ENCODE measurements around the gene ABCD1.
"Not testable (repeated sequence)": the region's sequence is repeated elsewhere in the genome, so short reads cannot be mapped to it uniquely, and the experiment has no call there.

The ABCD1 gene

DNA sequence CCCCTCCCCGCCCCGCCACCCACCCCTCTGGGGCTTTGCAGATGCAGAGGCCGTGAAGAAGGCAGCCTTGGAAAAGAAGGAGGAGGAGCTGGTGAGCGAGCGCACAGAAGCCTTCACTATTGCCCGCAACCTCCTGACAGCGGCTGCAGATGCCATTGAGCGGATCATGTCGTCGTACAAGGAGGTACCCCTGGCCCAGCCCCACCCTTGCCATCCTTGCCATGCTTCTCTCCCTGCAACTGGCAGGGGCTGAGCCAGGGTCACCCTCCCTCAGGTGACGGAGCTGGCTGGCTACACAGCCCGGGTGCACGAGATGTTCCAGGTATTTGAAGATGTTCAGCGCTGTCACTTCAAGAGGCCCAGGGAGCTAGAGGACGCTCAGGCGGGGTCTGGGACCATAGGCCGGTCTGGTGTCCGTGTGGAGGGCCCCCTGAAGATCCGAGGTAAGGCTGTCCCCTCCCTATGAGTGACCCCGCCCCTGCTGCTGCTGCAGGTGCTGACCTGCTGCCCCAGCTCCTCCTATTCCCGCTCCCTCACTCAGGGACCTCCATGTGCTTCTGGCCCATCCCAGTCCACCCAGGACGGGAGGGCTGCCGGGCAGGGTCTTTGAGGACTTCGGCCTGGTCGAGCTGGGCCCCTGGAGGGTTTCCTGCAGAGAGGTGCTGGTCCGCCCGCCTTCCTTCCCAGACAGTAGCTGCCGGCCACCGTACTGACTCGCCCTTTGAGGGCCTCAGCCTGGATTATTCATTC lies 11.6 kb downstream of the ABCD1 start:
- in situ Hi-C loops (cut with HindIII; ENCODE audit: low pct_unique_long_range_greater_than_20kb, low sequenced_read_pairs) = no loop called here
- DNase-seq (ENCODE audit: low read depth in 1 of 2, low spot score in 1 of 2) = no peak
- TF ChIP-seq JUND (IDR thresholded peaks at IDR 0.05; ENCODE audit: low read depth) = no peak

DNA sequence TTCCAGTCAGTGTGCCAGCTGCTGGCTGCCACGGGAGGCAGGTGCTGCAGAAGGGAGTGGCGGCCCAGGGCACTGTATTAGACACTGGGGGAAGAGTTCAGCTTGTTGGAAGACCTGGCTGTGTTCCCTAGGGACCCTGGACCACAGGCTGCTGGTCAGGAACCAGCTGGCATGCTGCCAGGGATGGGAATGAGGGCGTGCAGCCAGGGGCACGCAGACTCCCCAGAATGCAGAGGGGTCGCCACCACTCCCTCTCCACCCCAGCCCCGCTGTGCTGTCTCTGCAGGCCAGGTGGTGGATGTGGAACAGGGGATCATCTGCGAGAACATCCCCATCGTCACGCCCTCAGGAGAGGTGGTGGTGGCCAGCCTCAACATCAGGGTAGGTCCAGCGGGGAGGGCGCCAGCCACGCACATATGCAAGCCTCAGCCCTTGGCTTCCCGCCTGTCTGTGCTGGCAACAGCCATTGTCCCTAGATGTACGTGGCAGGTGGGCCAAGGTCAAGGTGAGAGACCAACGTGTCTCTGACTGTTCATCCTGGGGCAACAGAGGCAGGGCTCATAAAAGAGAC lies 12.3 kb downstream of the ABCD1 start:
- TF ChIP-seq JUND (IDR thresholded peaks at IDR 0.05; ENCODE audit: low read depth) = no peak
- in situ Hi-C loops (cut with HindIII; ENCODE audit: low pct_unique_long_range_greater_than_20kb, low sequenced_read_pairs) = no loop called here
- DNase-seq (ENCODE audit: low read depth in 1 of 2, low spot score in 1 of 2) = no peak

DNA sequence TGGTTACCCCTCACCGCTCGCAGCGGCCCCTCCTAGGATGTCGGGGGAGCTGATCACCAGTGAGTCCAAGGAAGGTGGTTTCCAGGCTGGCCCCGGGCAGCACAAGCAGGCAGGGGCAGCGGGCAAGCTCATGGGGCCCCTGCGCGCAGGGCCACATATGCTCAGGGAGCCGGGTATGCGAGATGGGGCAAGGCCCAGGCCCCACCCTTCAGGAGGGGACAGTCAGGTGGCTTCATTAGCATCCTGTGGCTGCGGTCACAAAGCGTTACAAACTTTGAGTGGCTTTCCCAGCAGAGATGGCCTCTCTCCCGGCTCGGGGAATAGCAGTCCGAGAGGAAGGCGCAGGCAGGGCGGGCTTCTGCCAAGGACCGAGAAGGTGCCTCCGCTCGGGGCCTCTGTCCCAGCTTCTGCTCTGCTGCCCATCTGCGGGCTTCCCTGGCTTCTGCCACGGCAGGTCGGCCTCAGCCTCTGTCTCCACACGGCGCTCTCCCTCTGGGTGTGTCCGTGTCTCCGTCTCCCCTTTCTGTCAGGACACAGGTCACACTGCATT lies 13.5 kb downstream of the ABCD1 start:
- TF ChIP-seq JUND (IDR thresholded peaks at IDR 0.05; ENCODE audit: low read depth) = no peak
- in situ Hi-C loops (cut with HindIII; ENCODE audit: low pct_unique_long_range_greater_than_20kb, low sequenced_read_pairs) = no loop called here
- DNase-seq (ENCODE audit: low read depth in 1 of 2, low spot score in 1 of 2) = no peak

DNA sequence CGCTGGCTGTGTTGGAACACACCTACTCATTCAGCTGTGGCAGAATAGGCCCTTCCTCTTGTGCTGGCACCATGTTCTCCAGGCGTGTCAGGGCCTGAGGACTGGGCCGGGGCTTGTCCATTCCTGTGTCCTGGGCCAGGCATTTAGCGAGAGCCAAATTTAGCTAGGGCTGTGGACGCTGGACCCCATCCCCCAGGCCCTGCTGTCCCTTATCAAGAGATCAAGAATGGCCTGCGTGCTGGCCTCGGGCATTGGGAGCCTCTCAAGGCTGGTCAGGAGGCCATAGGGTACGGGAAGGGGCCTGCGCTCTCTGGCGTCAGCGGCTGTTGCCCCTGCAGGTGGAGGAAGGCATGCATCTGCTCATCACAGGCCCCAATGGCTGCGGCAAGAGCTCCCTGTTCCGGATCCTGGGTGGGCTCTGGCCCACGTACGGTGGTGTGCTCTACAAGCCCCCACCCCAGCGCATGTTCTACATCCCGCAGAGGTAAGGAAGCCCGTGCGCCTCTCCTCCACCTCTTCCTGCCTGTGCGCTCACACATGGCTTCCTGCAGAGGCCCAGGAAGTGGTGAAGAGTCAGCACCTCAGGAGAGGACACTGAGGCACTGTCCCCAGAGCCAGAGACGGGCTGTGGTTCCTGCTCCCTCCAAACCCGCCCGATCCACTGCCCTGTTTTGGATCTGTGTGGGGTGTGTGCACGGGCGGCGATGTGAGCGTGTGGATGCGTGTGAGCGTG lies 15.3 kb downstream of the ABCD1 start:
- in situ Hi-C loops (cut with HindIII; ENCODE audit: low pct_unique_long_range_greater_than_20kb, low sequenced_read_pairs) = no loop called here
- no peak for DNase-seq (ENCODE audit: low read depth in 1 of 2, low spot score in 1 of 2)
- no peak for TF ChIP-seq JUND (IDR thresholded peaks at IDR 0.05; ENCODE audit: low read depth)

DNA sequence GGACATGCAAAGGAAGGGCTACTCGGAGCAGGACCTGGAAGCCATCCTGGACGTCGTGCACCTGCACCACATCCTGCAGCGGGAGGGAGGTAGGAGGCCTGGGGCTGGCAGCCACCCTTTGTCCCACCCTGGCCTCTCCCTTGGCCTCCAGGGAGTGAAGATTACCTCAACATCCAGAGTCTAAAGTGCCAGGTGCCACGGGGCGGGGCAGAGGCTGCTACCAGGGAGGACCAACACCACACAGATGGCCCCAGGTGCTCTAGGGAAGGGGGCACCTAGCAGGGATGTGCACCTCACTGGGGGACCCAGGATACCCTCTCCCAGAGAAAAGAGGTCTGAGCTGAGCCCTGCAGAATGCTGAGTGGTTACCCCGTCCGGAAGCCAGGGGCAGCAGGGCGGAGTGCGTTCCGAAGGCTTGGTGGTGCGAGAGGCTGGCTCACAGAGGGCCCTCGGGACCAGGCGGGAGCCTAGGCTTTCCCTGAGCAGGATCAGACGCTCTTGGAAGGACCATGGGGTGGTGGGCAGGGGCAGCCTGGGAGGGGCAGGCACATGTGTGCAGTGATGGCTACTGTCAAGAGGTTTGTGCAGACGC lies 16.1 kb downstream of the ABCD1 start:
- in situ Hi-C loops (cut with HindIII; ENCODE audit: low pct_unique_long_range_greater_than_20kb, low sequenced_read_pairs) = no loop called here
- DNase-seq (ENCODE audit: low read depth in 1 of 2, low spot score in 1 of 2) = no peak
- no peak for TF ChIP-seq JUND (IDR thresholded peaks at IDR 0.05; ENCODE audit: low read depth)

DNA sequence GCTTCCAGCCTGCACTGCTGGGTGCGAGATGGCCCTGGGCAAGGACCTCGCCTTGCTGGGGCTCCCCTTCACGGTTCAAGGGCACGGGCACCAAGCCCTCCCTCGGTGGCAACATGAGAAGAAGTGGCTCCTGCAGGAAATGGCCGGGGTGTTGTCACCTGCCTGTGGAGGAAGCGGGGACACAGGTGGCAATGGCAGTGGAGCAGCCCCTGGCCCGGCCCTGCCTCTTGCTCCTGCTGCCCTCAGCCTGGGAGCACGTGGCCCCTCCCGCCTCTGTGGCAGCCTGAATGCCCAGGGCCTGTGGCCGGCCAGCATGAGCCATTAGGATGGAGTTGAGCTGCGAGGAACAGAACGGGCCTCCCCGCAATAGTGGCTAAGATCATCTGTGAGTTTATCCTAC lies 16.8 kb downstream of the ABCD1 start:
- no peak for DNase-seq (ENCODE audit: low read depth in 1 of 2, low spot score in 1 of 2)
- no peak for TF ChIP-seq JUND (IDR thresholded peaks at IDR 0.05; ENCODE audit: low read depth)
- in situ Hi-C loops (cut with HindIII; ENCODE audit: low pct_unique_long_range_greater_than_20kb, low sequenced_read_pairs) = no loop called here

DNA sequence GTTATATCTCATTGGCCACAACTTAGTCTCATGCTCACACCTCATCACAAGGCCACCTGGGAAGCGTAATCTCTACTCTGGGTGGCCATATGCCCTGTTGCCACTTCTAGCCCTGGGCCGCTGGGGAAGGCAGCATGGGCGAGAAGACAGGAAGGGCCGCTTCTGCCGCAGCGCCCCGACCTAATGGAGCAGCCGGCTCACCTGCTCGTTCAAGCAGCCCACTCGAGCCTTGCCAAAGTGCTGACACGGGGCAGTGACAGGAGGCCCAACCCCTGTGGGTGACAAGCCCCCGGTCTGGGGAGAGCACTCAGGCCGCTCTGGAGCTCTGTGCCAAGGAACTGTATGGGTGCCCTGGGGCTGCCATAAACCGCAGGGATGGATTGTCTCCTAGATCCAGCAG lies 17.5 kb downstream of the ABCD1 start:
- DNase-seq (ENCODE audit: low read depth in 1 of 2, low spot score in 1 of 2); in situ Hi-C loops (cut with HindIII; ENCODE audit: low pct_unique_long_range_greater_than_20kb, low sequenced_read_pairs): not testable (repeated sequence)

DNA sequence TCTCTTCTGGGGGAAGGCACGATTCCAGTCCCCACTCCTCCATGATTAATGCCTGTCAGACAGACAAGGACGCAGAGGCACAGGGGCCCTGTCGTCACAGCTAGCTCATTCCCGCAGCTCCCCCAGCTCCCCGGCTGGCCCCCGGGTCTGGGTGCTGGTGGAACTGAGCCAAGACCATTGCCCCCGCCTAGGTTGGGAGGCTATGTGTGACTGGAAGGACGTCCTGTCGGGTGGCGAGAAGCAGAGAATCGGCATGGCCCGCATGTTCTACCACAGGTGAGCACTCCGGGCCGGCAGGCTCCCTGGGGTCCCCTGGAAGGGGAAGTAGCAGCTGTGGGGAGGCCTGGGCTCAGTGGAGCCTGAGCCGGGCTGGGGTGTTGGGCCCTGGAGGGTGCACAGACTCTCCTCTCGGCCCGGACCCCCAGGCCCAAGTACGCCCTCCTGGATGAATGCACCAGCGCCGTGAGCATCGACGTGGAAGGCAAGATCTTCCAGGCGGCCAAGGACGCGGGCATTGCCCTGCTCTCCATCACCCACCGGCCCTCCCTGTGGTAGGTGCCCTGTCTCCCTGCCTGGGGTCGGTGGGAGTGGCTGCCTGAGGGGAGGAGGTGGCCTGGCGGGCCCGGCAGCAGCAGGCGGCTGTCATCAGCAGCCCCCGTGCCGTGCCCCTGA lies 18.3 kb downstream of the ABCD1 start:
- DNase-seq (ENCODE audit: low read depth in 1 of 2, low spot score in 1 of 2); in situ Hi-C loops (cut with HindIII; ENCODE audit: low pct_unique_long_range_greater_than_20kb, low sequenced_read_pairs): not testable (repeated sequence)

DNA sequence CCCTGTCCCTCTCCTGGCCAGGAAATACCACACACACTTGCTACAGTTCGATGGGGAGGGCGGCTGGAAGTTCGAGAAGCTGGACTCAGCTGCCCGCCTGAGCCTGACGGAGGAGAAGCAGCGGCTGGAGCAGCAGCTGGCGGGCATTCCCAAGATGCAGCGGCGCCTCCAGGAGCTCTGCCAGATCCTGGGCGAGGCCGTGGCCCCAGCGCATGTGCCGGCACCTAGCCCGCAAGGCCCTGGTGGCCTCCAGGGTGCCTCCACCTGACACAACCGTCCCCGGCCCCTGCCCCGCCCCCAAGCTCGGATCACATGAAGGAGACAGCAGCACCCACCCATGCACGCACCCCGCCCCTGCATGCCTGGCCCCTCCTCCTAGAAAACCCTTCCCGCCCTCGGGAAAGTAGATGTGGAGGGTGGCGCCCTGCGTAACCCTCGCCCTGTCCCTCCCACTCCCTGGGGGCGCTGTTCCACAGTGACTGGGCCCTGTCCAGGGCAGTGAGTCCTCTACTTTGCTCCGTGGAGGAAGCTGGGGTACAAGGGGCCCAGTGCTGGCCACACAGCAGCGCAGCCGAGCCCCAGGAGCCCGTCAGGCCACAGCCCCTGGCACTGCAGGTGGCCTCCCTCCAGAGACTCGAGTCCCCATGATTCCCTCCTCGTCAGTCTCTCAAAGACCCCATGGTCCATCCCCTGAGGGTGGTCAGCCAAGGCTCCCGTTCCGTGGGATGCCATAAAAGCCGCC lies 19.0 kb downstream of the ABCD1 start:
- DNase-seq (ENCODE audit: low read depth in 1 of 2, low spot score in 1 of 2); in situ Hi-C loops (cut with HindIII; ENCODE audit: low pct_unique_long_range_greater_than_20kb, low sequenced_read_pairs): not testable (repeated sequence)

DNA sequence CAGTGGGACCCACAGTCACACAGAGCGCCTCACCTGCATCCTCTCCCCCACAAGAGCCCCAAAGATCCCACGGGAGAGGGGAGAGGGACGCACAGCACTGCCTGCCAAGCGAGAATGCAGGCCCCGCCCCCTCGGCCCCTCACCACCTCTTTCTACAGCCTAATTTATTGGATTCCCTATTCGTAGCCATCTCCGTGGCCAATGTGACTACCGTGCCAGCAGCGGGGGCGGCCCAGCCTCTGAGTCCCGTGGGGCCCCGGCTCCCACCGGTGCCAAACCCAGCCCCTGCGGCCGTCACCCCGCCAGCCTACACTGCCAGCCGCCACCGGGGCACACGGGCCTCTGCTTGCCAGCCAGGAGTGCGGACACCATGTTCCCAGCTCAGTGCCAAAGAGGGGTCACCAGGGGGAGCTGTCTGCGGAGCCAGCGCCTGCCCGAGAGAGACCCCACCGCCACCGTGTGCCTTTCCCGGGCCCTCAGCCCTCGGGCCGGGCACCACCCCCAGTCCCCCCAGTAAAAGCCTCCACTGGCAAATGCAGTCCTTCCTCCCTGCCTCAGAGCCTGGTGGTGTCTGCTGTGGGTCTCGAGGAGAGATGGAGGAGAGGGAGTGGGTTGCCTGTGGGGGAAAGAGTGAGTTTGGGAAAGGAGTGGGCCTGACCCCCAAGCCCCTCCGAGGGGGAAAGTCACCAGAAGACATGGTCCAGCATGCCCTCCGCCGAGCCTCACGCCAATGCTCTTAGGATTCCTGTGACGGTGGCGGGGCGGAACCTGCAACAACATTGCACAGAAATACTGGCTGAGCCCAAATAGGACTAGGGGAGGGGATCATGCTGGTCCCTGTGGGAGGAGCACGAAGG lies 19.8 kb downstream of the ABCD1 start:
- DNase-seq (ENCODE audit: low read depth in 1 of 2, low spot score in 1 of 2) = no peak
- no peak for TF ChIP-seq JUND (IDR thresholded peaks at IDR 0.05; ENCODE audit: low read depth)
- in situ Hi-C loops (cut with HindIII; ENCODE audit: low pct_unique_long_range_greater_than_20kb, low sequenced_read_pairs) = no loop called here

DNA sequence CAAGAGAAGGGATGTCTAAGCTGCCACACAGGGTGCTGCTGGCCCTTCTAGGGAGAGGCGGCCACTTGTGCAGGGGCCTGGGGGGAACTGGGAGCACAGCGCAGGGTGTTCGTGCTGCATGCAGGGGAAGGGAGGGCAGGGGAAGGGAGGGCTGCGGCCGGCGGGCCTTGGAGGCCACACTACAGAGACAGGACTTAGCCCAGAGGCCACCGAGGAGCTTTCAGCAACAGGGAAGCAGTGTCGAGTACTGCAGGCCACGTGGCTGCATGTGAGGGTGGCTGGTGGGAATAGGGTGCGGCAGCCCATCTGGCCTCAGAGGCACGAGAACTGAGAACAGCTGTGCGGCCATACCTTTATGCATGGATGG lies 20.4 kb downstream of the ABCD1 start:
- in situ Hi-C loops (cut with HindIII; ENCODE audit: low pct_unique_long_range_greater_than_20kb, low sequenced_read_pairs) = not testable (repeated sequence)

More for the DNA sequence above, 20.4 kb downstream of the ABCD1 start:
- DNase-seq (ENCODE audit: low read depth in 1 of 2, low spot score in 1 of 2) = not testable (repeated sequence)

Measured in T47D (cell line).